Stimulated activated memory B cell treated with anti-CD40 and anti-IgM and Interleukin-4, amounts not matched to agents 10 μg/mL and 1 μg/mL and 100 μg/mL, for 72 hours (primary cell): ENCODE measurements around the gene CACNA1C.

Experiments
- ATAC-seq: fragments of 150-1000 bp; cut with Tn5 transposase; 2 replicates; pipeline ENCODE4 v1.10.0; 2021
- H3K27ac Mint-ChIP-seq: one replicate; pipeline ENCODE4 v1.8.0; 2022; ENCODE audit warnings: mild to moderate bottlenecking, mixed read lengths
- H3K27me3 Mint-ChIP-seq: one replicate; pipeline ENCODE4 v1.8.0; 2022; ENCODE audit warnings: mixed read lengths
- H3K36me3 Mint-ChIP-seq: one replicate; pipeline ENCODE4 v1.8.0; 2022; ENCODE audit warnings: mixed read lengths
- H3K4me1 Mint-ChIP-seq: one replicate; pipeline ENCODE4 v1.8.0; 2022; ENCODE audit warnings: mixed read lengths
- H3K4me3 Mint-ChIP-seq: one replicate; pipeline ENCODE4 v1.8.0; 2022; ENCODE audit warnings: mild to moderate bottlenecking, moderate library complexity, mixed read lengths
- H3K9me3 Mint-ChIP-seq: one replicate; pipeline ENCODE4 v1.8.0; 2022; ENCODE audit warnings: mixed read lengths

CACNA1C gene

DNA sequence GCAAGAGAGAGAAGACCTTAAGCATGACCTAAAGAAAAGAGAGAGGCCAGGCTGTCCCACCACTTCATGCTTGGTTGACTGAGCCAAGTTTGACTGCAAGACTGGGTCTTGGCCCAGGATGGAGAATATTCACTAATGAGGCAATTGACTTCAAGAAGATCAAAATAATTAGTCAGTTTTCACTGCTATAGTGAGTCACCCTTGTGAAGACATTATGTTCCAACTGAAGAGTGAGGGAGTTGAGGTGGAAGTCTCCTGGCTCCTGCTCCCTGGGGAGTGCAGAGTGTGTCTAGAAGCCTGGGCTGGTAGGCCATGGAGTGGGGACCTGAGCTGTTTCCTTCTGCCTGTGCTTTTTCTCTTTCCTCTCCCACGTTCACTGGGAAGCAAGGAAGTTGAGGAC lies 117.6 kb downstream of the CACNA1C start:
- H3K4me3 Mint-ChIP-seq: no peak overlapping the region
- H3K9me3 Mint-ChIP-seq: peaks cover 19% of the 10 kb centered on the region
- H3K27me3 Mint-ChIP-seq: peaks cover 7% of the 10 kb centered on the region
- H3K4me1 Mint-ChIP-seq: no peaks in the 10 kb centered on the region
- no peak for ATAC-seq
- no peak overlapping the region for H3K27ac Mint-ChIP-seq
- no peaks in the 10 kb centered on the region for H3K36me3 Mint-ChIP-seq

DNA sequence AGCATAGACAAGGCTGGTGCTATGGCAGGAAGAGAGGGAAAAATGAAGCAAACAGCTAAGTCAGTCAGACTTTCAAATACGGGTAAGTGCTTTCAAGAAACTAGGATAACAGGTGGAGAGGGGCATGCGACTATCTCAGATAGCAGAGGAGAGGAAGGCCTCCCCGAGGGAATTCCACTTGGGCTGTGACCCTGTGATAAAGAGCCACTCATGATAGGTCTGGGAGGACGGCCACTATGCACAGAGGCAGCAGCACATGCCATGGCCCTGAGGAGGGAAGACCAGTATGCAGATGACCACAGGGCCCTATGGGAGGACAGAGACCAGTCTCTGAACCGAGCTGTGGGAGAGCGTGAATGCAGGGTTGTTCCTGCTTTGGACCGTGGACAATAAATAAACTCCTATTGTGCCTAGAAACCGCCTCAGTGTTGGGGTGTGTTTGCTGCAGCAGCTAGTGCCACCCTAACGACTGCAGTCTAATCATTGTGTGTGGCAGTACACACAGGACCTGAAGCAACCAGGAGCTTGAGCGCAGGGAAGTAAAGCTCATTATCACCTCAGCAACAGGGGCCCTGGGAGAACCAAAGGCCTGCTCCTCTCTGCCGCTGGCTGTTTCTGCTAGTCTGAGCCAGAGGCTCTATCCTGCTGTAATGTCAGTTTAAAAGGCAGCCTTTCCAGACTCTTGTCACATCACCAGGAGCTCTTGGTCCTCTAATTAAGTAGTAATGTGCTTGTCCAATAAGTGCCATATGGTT lies 119.1 kb downstream of the CACNA1C start:
- no peak for ATAC-seq
- no peak overlapping the region for H3K4me3 Mint-ChIP-seq
- peaks cover 11% of the 10 kb centered on the region for H3K9me3 Mint-ChIP-seq
- no peak overlapping the region for H3K27ac Mint-ChIP-seq
- H3K27me3 Mint-ChIP-seq: peaks cover 20% of the 10 kb centered on the region
- no peaks in the 10 kb centered on the region for H3K36me3 Mint-ChIP-seq
- no peaks in the 10 kb centered on the region for H3K4me1 Mint-ChIP-seq

DNA sequence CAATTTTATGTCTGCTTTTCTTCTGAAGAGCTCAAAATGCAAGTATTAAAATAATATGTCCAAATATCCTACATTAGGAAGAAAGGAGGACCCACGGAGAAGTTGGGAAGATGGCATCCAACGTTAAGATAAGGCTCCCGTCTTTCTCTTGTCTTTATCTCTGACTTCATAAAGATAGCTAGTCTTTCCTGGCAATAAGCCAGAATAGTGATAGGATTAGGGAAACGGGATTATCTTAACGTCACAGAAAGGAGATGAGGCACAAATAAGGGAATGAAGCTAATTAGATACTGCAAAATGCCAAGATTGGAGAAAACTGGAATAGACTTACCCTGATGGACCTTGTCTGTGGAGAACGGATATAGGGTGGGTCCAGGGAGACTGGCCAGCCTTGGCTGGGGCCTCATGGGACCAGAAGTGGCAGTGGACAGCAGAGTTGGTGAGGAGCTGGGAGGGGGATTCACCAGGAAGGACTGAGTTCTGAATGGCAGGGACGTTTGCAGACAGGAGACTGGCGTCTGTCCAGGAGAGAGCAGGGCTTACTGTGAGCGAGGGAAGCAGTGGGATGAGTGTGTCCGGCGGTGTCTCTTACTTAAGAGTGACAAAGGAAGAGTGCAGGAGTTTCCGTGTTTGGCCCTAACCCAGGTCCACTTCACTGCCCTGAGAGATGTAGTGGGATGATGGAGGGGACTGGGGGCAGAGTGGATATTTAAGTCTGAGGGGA lies 119.9 kb downstream of the CACNA1C start:
- Mint-ChIP-seq H3K4me3 (no peak overlapping the region), H3K27ac (no peak overlapping the region), H3K9me3 (peaks cover 7% of the 10 kb centered on the region), H3K36me3 (no peaks in the 10 kb centered on the region), H3K4me1 (no peaks in the 10 kb centered on the region), H3K27me3 (peaks cover 28% of the 10 kb centered on the region)
- no peak for ATAC-seq

DNA sequence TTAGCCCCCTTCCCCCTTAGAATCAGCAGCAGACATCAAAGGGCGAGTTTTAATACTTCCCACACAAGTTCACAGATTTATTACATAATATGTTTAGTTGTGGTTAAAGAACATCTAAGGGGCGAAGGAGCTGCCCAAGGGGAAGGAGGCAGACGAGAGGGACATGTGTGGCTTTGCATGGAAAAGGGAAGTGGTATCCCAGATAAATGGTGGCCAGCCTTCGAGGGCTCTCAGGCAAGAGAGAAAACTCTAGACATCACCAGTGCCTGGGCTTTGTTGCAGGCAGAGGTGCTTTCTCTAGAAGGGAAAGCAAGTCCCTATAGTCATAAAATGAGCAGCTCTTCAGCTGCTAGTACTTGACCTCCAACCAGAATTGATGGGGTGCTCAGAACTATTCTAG lies 121.2 kb downstream of the CACNA1C start:
- H3K36me3 Mint-ChIP-seq: no peaks in the 10 kb centered on the region
- H3K9me3 Mint-ChIP-seq: no peaks in the 10 kb centered on the region
- H3K4me3 Mint-ChIP-seq: no peak overlapping the region
- no peak overlapping the region for H3K27ac Mint-ChIP-seq
- no peak for ATAC-seq
- H3K4me1 Mint-ChIP-seq: no peaks in the 10 kb centered on the region
- peaks cover 42% of the 10 kb centered on the region for H3K27me3 Mint-ChIP-seq

DNA sequence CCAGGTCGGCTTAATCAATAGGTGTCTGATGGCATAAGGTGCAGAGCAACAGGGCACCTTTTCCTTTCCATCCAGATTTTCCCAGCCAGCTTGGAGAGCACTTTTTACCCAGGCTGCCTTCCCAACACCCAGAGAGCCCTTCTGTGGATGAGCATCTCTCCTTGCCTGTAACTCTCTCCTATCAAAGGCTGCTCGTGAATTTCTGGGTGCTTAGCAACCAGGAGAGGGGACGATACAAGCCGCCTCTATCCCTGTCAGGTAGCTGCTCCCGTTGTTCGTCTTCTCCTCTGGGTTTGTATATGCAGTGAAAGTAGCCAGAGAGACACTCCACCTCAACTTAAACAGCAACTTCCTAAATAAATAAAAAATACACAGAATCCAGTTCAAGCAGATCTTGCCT lies 124.2 kb downstream of the CACNA1C start:
- Mint-ChIP-seq H3K36me3 (no peaks in the 10 kb centered on the region), H3K27ac (no peak overlapping the region), H3K9me3 (no peaks in the 10 kb centered on the region), H3K4me3 (no peak overlapping the region), H3K4me1 (no peaks in the 10 kb centered on the region), H3K27me3 (peaks cover 40% of the 10 kb centered on the region)
- ATAC-seq: no peak

DNA sequence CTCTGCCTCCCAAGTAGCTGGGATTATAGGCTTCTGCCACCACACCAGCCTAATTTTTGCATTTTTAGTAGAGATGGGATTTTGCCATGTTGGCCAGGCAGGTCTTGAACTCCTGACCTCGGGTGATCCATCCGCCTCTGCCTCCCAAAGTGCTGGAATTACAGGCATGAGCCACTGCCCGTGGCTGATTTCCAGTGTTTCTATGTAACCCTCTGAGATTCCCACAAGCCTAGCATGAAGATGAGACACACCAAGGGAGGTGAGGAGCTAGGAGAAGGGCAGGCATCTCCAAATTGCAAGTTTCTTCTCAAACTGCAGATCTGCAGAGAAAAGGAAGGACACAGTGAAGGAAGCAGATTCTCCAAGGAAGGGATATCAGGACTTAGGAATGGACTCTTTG lies 125.0 kb downstream of the CACNA1C start:
- Mint-ChIP-seq H3K27me3 (peaks cover 47% of the 10 kb centered on the region), H3K9me3 (no peaks in the 10 kb centered on the region), H3K4me1 (no peaks in the 10 kb centered on the region), H3K27ac (no peak overlapping the region), H3K36me3 (no peaks in the 10 kb centered on the region), H3K4me3 (no peak overlapping the region)
- ATAC-seq: no peak

DNA sequence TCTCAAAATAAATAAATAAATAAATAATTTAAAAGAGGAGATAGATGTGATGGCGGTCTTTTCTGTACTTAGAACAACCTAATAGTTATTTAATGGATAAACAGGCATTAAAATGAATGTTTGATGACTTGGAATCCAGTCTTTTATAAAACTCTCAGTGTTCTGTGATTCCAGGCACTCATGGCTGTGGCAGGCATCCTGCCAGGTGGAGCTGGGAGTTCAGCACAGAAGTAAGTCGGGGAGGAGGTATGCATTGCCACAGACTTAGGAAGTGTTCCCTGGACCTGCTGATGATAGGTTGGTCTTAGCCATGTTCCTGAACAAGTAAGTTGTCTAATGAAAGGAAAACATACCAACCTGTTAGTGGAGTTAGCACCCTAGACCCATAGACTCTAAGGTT lies 126.3 kb downstream of the CACNA1C start:
- no peak overlapping the region for H3K4me3 Mint-ChIP-seq
- H3K27ac Mint-ChIP-seq: no peak overlapping the region
- H3K4me1 Mint-ChIP-seq: no peaks in the 10 kb centered on the region
- ATAC-seq: no peak
- H3K36me3 Mint-ChIP-seq: no peaks in the 10 kb centered on the region
- H3K27me3 Mint-ChIP-seq: peaks cover 57% of the 10 kb centered on the region
- no peaks in the 10 kb centered on the region for H3K9me3 Mint-ChIP-seq

DNA sequence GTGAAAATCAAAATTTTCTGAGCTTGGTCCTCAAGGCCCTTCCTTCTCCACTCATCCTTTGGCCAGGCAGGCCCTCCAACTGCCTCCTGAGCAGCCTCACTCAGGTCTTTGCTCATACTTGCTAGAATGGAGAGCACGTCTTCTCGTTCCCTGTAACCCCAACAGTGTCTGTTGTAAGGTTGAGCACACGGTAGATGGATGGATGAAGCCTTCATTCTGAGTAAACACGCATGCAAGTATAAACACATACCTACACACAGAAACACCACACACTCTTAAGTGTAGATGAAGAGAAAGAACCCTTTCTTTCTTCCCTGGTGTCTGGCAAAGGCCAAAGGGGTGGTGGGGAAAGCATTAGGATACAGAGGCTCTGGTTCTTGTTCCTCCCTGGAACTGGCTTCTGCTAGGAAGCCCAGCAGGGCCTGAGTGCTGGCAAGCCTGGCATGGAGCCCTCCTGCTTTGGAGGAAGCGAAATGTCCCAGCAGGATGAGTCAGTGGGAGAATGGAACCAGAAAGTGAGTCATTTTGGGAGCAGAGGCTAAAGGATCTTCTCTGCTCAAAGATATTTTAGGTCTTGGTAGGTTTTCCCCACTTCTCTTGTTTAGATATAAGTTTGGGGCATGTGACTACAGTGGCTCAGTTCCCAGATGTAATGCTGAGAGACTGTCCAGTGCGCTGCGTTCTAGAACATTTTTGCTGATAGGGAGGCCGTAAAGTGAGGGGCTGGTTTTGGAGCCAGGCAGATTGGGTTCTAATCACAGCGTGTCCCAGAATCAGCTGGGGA lies 127.4 kb downstream of the CACNA1C start:
- Mint-ChIP-seq H3K4me3 (no peak overlapping the region), H3K36me3 (no peaks in the 10 kb centered on the region), H3K27ac (no peak overlapping the region), H3K27me3 (peaks cover 63% of the 10 kb centered on the region), H3K4me1 (no peaks in the 10 kb centered on the region), H3K9me3 (no peaks in the 10 kb centered on the region)
- ATAC-seq: no peak

DNA sequence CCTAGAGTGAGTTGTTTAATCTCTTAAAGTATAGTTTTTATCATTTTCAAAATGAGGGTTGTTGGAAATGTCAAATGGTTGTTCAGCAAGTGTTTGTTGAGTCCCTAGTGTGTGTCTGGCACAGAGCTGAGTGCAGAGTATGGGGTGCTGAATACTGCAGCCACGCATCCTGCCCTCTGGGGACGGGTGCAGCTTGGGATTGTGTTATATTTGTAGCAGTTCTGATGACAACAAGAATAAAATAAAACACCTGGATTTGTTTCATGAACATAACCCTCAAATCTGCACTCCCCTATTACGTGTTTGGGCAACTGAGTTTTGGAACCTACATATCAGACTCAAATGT lies 127.9 kb downstream of the CACNA1C start:
- H3K27ac Mint-ChIP-seq: no peak overlapping the region
- no peaks in the 10 kb centered on the region for H3K9me3 Mint-ChIP-seq
- no peaks in the 10 kb centered on the region for H3K4me1 Mint-ChIP-seq
- H3K4me3 Mint-ChIP-seq: no peak overlapping the region
- peaks cover 61% of the 10 kb centered on the region for H3K27me3 Mint-ChIP-seq
- H3K36me3 Mint-ChIP-seq: no peaks in the 10 kb centered on the region
- no peak for ATAC-seq

DNA sequence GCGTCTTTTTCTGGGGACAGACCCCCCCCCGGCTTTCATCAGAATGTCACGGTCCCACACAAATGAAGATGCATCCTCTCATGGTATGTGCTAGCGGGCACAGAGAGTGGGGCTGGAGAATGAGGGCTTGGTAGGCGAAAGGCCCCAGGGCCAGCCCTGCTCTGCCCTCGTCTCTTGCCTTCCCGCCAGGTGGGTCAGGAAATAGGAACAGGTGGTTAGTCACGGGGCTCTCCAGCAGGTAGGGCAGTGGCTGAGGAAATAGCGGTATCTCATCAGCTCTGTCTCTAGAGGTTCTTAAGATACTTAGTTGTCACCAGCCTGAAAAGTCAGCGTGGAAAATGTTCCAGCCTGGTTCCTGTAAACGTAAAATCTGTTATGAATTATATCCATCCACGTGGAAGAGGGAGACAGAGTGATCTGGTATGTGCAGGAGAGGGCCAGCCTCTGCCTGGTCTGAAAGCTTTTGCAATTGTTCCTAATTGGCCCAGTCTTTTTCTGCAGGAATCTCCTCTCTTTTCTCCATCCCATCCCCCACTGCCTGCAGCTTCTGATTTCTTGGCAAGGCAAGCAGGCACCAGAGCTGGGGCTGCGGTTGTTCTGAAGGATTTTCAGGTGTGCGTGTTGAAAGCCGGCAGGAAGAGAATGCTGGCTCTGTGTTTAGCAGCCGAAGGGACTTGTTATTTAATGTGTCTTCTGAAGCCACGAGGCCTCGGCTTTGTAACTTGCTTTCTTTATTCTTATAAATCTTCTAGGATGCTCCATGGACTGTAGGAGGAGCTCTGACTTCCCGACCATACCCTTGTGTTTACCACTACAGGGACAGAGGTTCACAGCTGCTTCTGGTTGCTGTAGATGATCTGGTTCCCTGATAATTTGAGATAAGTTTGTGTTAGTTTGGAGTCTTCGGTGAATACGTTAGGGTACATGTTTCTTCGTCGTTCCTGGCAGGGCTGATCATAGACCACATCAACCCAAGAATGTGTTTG lies 131.1 kb downstream of the CACNA1C start:
- ATAC-seq: no peak
- Mint-ChIP-seq H3K27ac (no peak overlapping the region), H3K36me3 (no peaks in the 10 kb centered on the region), H3K4me3 (no peak overlapping the region), H3K4me1 (peaks cover 11% of the 10 kb centered on the region), H3K27me3 (peaks cover 30% of the 10 kb centered on the region), H3K9me3 (no peaks in the 10 kb centered on the region)

DNA sequence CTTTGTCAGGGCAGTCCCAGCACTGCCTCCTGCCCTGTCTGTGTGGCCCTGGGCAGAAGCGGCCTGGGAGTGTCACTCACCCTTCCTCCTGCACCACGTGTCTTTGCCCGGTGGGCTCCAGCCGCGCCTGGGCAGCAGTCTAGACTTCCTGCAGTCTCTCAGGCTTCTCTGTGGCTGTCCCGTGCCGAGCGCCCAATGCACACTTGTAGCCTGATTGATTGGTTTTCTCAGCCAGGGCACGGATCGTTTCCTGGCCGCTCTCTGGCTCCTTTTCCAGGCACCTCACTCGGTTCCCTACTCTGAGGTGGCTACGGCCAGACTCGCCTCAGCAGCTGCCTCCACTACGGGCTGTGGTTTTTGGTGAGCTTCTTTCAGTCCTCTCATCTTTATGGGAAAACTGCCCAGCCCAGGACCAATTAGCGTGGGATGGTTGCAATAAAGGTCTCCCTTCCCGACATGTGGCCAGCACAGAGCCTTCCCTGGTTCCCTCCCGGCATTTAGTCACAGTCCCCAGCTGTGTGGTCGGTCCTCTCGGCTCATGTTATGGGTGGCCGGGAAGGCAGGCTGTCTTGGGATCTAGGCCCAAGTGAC lies 133.1 kb downstream of the CACNA1C start:
- peaks cover 23% of the 10 kb centered on the region for H3K27me3 Mint-ChIP-seq
- no peak overlapping the region for H3K4me3 Mint-ChIP-seq
- H3K9me3 Mint-ChIP-seq: no peaks in the 10 kb centered on the region
- ATAC-seq: no peak
- no peak overlapping the region for H3K27ac Mint-ChIP-seq
- peaks cover 11% of the 10 kb centered on the region for H3K4me1 Mint-ChIP-seq
- H3K36me3 Mint-ChIP-seq: no peaks in the 10 kb centered on the region

DNA sequence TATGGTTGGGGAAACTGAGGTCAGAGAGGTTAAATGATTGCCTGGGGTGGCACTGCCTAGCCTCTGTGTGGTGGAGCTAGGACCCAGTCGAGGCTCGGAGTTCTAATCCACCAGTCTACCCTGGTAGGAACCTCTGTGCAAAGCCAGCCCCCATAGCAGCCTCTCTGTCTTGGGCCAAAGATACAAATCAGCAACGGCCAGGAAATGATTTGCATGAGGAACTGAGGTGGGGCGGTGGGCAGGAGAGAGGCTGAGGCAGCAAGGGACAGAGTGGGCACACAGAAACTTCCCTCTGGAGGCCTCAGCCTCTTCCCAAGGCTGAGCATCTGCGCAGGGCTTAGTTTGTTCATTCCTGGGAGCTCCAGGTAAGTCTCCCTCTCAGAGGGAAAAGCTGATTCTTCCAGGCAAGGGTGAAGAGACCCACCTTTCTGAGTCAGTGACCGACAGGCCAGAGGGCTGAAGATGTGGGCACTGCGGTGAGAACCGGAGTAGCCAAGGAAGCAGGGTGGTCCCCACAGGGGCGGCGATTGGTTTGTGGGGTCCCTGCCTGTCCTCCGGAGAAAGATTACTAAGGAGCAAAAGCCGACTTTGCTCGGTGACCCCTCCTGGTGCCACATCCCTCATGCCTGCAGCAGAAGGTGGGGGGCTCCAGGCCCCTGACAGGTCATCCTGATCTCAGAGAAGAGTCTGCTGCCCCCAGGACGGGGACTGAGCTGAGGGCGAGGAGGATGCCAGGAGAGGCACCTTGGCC lies 134.6 kb downstream of the CACNA1C start:
- Mint-ChIP-seq H3K4me3 (no peak overlapping the region), H3K9me3 (peaks cover 6% of the 10 kb centered on the region), H3K4me1 (peaks cover 11% of the 10 kb centered on the region), H3K27ac (no peak overlapping the region), H3K27me3 (peaks cover 20% of the 10 kb centered on the region), H3K36me3 (no peaks in the 10 kb centered on the region)
- no peak for ATAC-seq

DNA sequence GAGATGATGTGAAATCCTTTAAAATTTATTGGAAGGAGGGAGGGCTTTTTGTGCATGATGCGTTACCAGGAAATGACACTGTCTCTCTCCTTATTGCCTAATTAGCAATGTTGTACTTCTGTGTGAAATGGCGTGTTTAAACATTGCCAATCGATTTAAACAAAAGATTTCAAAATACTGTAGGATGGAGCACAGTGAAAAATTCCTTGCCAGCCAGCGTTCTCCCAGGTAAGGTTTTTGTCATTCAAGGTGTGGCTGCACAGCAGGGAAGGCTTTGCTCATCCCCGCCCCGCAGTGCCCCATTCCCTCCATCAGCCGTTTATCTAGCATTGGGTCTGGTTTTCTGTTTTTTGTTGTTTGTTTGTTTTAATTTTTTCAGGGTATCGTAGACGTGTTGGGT lies 137.3 kb downstream of the CACNA1C start:
- Mint-ChIP-seq H3K4me3 (no peak overlapping the region), H3K27ac (no peak overlapping the region), H3K9me3 (peaks cover 6% of the 10 kb centered on the region), H3K36me3 (no peaks in the 10 kb centered on the region), H3K4me1 (peaks cover 11% of the 10 kb centered on the region), H3K27me3 (no peaks in the 10 kb centered on the region)
- ATAC-seq: no peak
